Kidney epithelial cell (primary cell): Measurements from ENCODE around the gene C4orf51. TPM values are rescaled to one million over a fixed set of nuclear protein-coding genes. Genes with fewer than 3 reads are reported as not detected.

Source experiments
- DNase-seq: peaks from one replicate; pipeline ENCODE4 v3.0.0-alpha.2; 2010; ENCODE audit warnings: low read depth
- H3K27me3 ChIP-seq: 2 replicates; pipeline ENCODE4 v1.6.0; 2011; ENCODE audit warnings: low read length; ENCODE audit not compliant: control insufficient read depth, insufficient read depth
- H3K36me3 ChIP-seq: 2 replicates; pipeline ENCODE4 v1.5.1; 2011; ENCODE audit warnings: low read length; ENCODE audit not compliant: control insufficient read depth, insufficient read depth
- H3K4me3 ChIP-seq: 2 replicates; pipeline ENCODE4 v1.5.1; 2011; ENCODE audit warnings: low read depth, mild to moderate bottlenecking, control low read depth, low read length
- total RNA-seq: library from RNA; depleted of rRNA; stranded (reverse); fragments of >200 nt; gene quantifications from 2 replicates; pipeline ENCODE4 v1.2.3, GENCODE V29; 2015
- TF ChIP-seq, protein P1 (sequence below): IDR thresholded peaks from 2 replicates; pipeline ENCODE4 v1.5.1; 2011; ENCODE audit warnings: mild to moderate bottlenecking, moderate library complexity, low read length, control low read depth, inconsistent platforms; ENCODE audit not compliant: insufficient read depth, poor library complexity, severe bottlenecking

The C4orf51 gene
- total RNA-seq, 1 donor from 2014 or later = not detected

DNA sequence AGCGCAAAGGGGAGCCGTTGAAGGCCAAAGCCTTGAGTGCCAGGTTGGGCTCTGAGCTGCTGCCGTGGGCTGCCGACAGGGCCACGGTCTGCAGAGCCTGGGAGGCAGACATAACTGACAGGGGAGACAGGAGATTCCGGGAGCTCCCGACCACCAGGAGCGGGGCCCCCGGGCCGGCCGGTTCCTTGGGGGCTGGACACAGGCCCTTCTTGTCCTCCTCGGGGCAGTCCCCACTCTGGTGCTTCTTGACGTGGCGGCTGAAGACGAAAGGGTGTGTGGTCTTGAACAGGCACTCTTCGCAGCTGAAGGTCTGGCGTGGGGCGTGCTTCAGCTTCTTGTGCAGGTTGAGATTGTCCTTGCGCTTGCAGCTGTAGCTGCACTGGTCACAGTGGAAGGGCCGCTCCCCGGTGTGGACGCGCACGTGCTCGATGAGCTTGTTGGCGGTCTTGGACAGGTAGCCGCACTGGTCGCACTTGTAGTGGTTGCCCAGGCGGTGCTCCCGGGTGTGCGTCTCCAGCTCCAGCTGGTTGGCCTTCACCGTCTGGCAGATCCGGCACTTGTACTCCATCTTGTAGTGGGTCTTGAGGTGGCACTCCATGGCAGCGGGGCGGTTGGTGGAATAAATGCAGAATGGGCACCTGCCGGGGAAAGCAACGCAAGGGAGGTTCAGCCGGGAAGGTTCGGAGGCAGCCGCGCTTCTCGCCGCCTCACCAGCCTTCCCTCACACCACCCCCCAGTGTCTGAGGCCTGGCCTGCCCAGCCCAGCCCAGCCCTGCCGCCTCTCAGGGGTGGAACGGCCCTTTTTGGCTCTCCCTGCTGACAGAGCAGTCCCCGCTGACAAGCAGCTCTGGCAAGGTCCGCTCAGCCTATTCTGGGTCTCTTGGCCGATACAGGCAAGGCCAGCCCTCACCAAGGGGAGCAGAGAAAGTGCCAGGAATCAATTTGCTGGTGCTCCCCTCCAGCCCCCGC is 81.3 kb downstream of the C4orf51 start:
- peaks cover 4% of the 10 kb centered on the region for H3K36me3 ChIP-seq
- DNase-seq = no peak
- TF ChIP-seq, protein P1, sequence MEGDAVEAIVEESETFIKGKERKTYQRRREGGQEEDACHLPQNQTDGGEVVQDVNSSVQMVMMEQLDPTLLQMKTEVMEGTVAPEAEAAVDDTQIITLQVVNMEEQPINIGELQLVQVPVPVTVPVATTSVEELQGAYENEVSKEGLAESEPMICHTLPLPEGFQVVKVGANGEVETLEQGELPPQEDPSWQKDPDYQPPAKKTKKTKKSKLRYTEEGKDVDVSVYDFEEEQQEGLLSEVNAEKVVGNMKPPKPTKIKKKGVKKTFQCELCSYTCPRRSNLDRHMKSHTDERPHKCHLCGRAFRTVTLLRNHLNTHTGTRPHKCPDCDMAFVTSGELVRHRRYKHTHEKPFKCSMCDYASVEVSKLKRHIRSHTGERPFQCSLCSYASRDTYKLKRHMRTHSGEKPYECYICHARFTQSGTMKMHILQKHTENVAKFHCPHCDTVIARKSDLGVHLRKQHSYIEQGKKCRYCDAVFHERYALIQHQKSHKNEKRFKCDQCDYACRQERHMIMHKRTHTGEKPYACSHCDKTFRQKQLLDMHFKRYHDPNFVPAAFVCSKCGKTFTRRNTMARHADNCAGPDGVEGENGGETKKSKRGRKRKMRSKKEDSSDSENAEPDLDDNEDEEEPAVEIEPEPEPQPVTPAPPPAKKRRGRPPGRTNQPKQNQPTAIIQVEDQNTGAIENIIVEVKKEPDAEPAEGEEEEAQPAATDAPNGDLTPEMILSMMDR = no peak
- H3K4me3 ChIP-seq = no peak overlapping the region
- H3K27me3 ChIP-seq = no peaks in the 10 kb centered on the region

- TF ChIP-seq, protein P1 = no peak
- no peak for DNase-seq
- H3K36me3 ChIP-seq = peaks cover 4% of the 10 kb centered on the region
Measured at GRCh38 chr4:145762719-145763118, 82.8 kb downstream of the C4orf51 start.

DNA sequence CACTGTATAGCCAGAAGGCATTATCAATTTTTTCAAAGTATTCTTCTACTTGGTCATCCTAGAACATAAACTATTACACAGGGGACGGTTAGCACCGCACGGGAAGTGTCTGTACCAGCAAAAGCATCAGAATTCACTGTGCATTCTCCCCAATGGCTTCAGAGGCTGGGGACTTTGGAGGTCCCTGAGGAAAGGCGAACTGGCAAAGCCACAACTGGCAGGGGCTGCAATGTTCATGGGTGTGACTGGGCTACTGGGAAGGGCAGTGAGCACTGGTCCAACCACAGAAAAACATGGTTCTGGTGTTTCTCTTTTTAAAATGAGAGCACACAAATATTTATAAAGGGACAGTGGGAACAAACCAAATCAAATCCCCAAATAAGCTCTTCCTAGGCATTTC is 83.5 kb downstream of the C4orf51 start:
- H3K4me3 ChIP-seq = no peak overlapping the region
- no peak for DNase-seq
- H3K36me3 ChIP-seq = peaks cover 4% of the 10 kb centered on the region
- TF ChIP-seq, protein P1 = no peak
- no peaks in the 10 kb centered on the region for H3K27me3 ChIP-seq

More at GRCh38 chr4:145762719-145763118, 82.8 kb downstream of the C4orf51 start:
- H3K27me3 ChIP-seq = no peaks in the 10 kb centered on the region
- no peak overlapping the region for H3K4me3 ChIP-seq

GRCh38 chr4:145766273-145766672 is 86.3 kb downstream of the C4orf51 start:
- TF ChIP-seq, protein P1 = no peak
- Histone ChIP-seq H3K27me3 (no peaks in the 10 kb centered on the region), H3K36me3 (peaks cover 1% of the 10 kb centered on the region), H3K4me3 (no peak overlapping the region)
- no peak for DNase-seq

GRCh38 chr4:145769450-145770037 is 89.6 kb downstream of the C4orf51 start:
- TF ChIP-seq, protein P1 = no peak
- no peaks in the 10 kb centered on the region for H3K36me3 ChIP-seq
- no peak for DNase-seq
- no peak overlapping the region for H3K4me3 ChIP-seq
- no peaks in the 10 kb centered on the region for H3K27me3 ChIP-seq
